Neural crest cell (in vitro differentiated cells): Measurements from ENCODE around the gene PTCH2. TPM values are rescaled to one million over a fixed set of nuclear protein-coding genes. Genes with fewer than 3 reads are reported as not detected.
A peak's percentile ranks its signal among the peaks of the same experiment; 100 is the strongest.
"Not testable (repeated sequence)": the region's sequence is repeated elsewhere in the genome, so short reads cannot be mapped to it uniquely, and the experiment has no call there.

Experiments
- DNase-seq: peaks from one replicate; pipeline ENCODE4 v3.0.0; 2021; ENCODE audit warnings: low read depth, mixed read lengths, low spot score
- H3K27ac Mint-ChIP-seq: one replicate; pipeline ENCODE4 v1.8.0; 2021; ENCODE audit warnings: mild to moderate bottlenecking, mixed read lengths; ENCODE audit not compliant: unreplicated experiment
- H3K27me3 Mint-ChIP-seq: 2 replicates; pipeline ENCODE4 v1.8.0; 2021; ENCODE audit warnings: low read depth, mild to moderate bottlenecking, mixed read lengths
- H3K36me3 Mint-ChIP-seq: 2 replicates; pipeline ENCODE4 v1.8.0; 2021; ENCODE audit warnings: low read depth, mild to moderate bottlenecking, mixed read lengths
- H3K4me1 Mint-ChIP-seq: 2 replicates; pipeline ENCODE4 v1.8.0; 2021; ENCODE audit warnings: mixed read lengths
- H3K4me3 Mint-ChIP-seq: one replicate; pipeline ENCODE4 v1.8.0; 2021; ENCODE audit warnings: mild to moderate bottlenecking, mixed read lengths
- H3K9me3 Mint-ChIP-seq: 2 replicates; pipeline ENCODE4 v1.8.0; 2021; ENCODE audit warnings: mixed read lengths
- total RNA-seq: library from RNA; stranded (reverse); gene quantifications from 2 replicates; pipeline ENCODE4 v1.2.1, GENCODE V29; 2021
- TF ChIP-seq, protein P1 (sequence below): fragments of 200-600 bp; sonication (generic); conservative IDR thresholded peaks from 2 replicates; pipeline ENCODE4 v1.5.0; 2021; ENCODE audit warnings: antibody characterized with exemption, mild to moderate bottlenecking

The PTCH2 gene
- total RNA-seq, 1 donor from 2014 or later = 1.4 TPM

DNA sequence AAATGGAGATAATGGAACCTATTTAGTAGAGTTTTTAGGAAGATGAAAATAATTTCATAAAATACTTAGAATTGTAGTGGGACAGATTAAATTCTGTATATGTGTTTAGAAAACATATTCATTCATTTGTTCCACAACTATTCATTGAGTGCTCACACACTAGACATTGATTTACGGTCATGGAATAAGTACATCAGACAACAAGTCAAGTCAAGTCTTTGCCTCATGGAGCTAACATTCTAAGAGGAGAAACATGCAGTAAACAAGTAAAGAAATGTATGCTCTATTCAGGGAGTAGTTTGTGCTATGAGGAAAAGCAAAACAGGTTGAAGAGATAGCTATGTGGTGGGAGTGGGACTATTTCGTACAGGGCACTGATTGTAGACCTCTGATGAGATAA lies 25.7 kb downstream of the PTCH2 start:
- peaks cover 37% of the 10 kb centered on the region for H3K4me1 Mint-ChIP-seq
- DNase-seq = no peak
- H3K36me3 Mint-ChIP-seq = peaks cover 5% of the 10 kb centered on the region
- no peaks in the 10 kb centered on the region for H3K27me3 Mint-ChIP-seq
- no peak overlapping the region for H3K27ac Mint-ChIP-seq
- H3K4me3 Mint-ChIP-seq = peak overlapping the region; percentile 41
- TF ChIP-seq, protein P1, sequence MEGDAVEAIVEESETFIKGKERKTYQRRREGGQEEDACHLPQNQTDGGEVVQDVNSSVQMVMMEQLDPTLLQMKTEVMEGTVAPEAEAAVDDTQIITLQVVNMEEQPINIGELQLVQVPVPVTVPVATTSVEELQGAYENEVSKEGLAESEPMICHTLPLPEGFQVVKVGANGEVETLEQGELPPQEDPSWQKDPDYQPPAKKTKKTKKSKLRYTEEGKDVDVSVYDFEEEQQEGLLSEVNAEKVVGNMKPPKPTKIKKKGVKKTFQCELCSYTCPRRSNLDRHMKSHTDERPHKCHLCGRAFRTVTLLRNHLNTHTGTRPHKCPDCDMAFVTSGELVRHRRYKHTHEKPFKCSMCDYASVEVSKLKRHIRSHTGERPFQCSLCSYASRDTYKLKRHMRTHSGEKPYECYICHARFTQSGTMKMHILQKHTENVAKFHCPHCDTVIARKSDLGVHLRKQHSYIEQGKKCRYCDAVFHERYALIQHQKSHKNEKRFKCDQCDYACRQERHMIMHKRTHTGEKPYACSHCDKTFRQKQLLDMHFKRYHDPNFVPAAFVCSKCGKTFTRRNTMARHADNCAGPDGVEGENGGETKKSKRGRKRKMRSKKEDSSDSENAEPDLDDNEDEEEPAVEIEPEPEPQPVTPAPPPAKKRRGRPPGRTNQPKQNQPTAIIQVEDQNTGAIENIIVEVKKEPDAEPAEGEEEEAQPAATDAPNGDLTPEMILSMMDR = no peak
- H3K9me3 Mint-ChIP-seq = no peaks in the 10 kb centered on the region

DNA sequence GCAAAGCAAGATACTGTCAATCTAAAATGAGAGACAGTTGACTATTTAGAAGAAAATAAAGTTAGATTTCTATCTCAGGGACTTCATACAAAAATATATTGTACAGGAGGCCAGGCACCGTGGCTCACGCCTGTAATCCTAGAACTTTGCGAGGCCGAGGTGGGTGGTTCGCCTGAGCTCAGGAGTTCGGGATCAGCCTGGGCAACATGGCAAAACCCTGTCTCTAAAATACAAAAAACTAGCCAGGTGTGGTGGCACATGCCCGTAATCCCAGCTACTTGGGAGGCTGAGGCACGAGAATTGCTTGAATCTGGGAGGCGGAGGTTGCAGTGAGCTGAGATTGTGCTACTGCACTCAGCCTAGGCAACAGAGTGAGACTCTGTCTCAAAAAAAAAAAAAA lies 27.1 kb downstream of the PTCH2 start:
- DNase-seq, H3K36me3 Mint-ChIP-seq, H3K4me3 Mint-ChIP-seq, H3K27ac Mint-ChIP-seq, H3K9me3 Mint-ChIP-seq, H3K27me3 Mint-ChIP-seq: not testable (repeated sequence)
- H3K4me1 Mint-ChIP-seq = peaks cover 47% of the 10 kb centered on the region

DNA sequence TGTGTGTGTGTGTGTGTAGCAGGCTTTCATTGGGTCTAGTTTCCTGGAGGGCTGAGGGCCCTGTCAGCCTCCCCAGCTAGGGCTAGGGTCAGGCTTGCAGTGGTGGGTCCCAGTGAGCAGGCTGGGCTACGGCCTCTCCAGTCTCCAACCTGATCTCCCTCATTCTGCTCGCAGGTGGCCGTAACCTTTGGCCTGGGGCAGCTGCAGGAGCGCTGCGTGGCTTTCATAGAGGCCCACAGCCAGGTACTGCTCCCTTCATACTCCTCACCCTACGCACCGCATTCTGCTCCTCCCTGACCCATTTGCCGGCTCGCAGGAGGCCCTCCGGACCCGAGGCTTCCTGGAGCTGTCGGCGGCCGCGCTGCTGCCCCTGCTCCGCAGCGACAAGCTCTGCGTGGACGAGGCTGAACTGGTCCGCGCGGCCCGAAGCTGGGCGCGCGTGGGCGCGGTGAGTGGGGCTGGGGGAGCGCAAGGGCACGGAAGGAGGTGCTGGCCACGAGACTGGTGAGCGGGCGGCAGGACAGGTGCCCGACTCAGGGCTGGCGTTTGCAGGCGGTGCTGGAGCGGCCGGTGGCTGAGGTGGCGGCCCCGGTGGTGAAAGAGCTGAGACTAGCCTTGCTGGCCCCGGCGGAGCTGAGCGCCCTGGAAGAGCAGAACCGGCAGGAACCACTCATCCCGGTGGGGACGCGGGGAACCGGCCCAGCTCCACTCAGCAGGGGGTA lies 30.1 kb downstream of the PTCH2 start:
- Mint-ChIP-seq H3K4me1 (peaks cover 46% of the 10 kb centered on the region), H3K27me3 (no peaks in the 10 kb centered on the region), H3K36me3 (peaks cover 5% of the 10 kb centered on the region), H3K9me3 (no peaks in the 10 kb centered on the region), H3K4me3 (no peak overlapping the region), H3K27ac (no peak overlapping the region)
- TF ChIP-seq, protein P1 = no peak
- no peak for DNase-seq

DNA sequence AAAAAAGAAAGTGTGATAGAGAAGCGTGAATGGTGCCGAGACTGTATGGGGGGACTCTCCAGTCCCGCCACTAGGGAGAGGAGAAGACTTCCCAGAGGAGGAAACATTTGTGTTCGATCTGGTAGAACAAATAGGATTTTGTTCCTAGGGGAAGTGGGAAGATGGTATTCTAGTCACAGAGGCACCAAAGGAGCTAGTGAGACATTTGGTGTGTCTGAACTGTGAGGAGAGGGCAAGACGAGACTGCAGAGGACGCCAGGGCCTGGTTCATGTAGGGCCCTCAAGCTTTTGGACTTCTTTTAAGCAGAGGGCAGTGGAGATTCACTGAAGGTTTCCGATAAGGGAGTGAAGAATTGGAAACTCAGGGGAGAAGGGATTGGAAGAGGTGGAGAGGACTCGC lies 31.8 kb downstream of the PTCH2 start:
- Mint-ChIP-seq H3K9me3 (no peaks in the 10 kb centered on the region), H3K4me1 (peaks cover 54% of the 10 kb centered on the region), H3K27me3 (no peaks in the 10 kb centered on the region), H3K36me3 (peaks cover 8% of the 10 kb centered on the region), H3K27ac (no peak overlapping the region), H3K4me3 (peak overlapping the region; percentile 14)
- no peak for DNase-seq
- TF ChIP-seq, protein P1 = no peak

DNA sequence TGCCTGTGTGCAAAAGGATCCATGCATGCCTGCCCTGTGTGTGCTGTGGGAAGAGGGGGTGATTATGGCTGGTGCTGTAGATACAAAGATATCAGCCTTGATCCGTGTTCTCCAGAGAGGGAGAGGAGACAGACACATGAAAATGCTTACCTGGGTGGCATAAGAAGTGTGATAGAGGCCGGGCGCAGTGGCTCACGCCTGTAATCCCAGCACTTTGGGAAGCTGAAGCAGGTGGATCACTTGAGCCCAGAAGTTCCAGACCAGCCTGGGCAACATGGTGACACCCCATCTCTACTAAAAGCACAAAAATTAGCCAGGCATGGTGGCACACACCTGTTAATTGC lies 32.3 kb downstream of the PTCH2 start:
- H3K4me3 Mint-ChIP-seq, H3K9me3 Mint-ChIP-seq, DNase-seq, H3K27ac Mint-ChIP-seq, H3K36me3 Mint-ChIP-seq, H3K27me3 Mint-ChIP-seq: not testable (repeated sequence)
- H3K4me1 Mint-ChIP-seq = peaks cover 54% of the 10 kb centered on the region

DNA sequence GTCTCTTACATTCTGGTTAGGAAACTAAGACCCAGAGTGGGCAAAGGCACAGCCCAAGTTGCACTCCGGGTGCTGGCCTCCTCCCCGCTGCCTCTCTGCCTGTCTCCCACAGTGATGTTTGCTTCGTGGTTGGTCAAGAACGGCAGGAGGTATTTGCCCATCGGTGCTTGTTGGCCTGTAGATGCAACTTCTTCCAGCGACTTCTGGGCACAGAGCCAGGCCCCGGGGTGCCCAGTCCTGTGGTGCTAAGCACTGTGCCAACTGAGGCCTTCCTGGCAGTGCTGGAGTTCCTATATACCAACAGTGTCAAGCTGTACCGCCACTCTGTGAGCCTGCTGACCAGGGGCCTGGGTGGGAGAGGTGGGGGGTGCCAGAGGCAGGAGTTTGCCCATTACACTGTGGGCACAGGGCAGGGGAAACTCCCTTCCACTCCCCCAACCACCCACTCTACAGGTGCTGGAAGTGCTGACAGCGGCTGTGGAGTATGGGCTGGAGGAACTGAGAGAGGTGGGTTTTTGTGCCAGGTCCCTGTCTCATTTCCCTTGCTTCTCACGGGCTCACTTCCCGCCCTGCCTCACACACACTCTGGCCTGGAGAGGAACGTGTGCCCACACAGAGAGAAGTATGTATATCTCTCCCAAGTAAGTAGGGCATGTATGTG lies 32.8 kb downstream of the PTCH2 start:
- no peak for DNase-seq
- H3K4me3 Mint-ChIP-seq = no peak overlapping the region
- no peaks in the 10 kb centered on the region for H3K9me3 Mint-ChIP-seq
- H3K27me3 Mint-ChIP-seq = no peaks in the 10 kb centered on the region
- H3K36me3 Mint-ChIP-seq = peaks cover 8% of the 10 kb centered on the region
- H3K4me1 Mint-ChIP-seq = peaks cover 53% of the 10 kb centered on the region
- TF ChIP-seq, protein P1 = no peak
- H3K27ac Mint-ChIP-seq = no peak overlapping the region
